Lung microvascular endothelial cell (primary cell): Measurements from ENCODE around the gene ANXA5. TPM values are rescaled to one million over a fixed set of nuclear protein-coding genes. Genes with fewer than 3 reads are reported as not detected.

Experiments
- DNase-seq, 2 donors: peaks; one replicate each; pipeline versions ENCODE4 v3.0.0 to v3.0.0-alpha.2; 2010; ENCODE audit warnings: low read depth in 2 of 2
- total RNA-seq: library from RNA; depleted of rRNA; stranded (reverse); fragments of >200 nt; gene quantifications from 2 replicates; pipeline ENCODE4 v1.2.1, GENCODE V29; 2014

The ANXA5 gene
- total RNA-seq, 1 donor from 2014 or later, result 402 TPM

GRCh38 chr4:121642876-121643585 is 53.7 kb downstream of the ANXA5 start:
- no peak for DNase-seq

GRCh38 chr4:121642292-121642691 is 54.5 kb downstream of the ANXA5 start:
- no peak for DNase-seq

GRCh38 chr4:121633653-121634052 is 63.1 kb downstream of the ANXA5 start:
- no peak for DNase-seq

- no peak for DNase-seq
These were observed 64.1 kb downstream of the ANXA5 start for GRCh38 chr4:121632636-121633035.

Other genes starting within 250 kb of the ANXA5 start
- gene SMIM43, start 68.2 kb upstream of the ANXA5 start, total RNA-seq, result 0.40 and 0.65 TPM in 2 replicates
- 23.0 and 29.2 TPM in 2 replicates for gene EXOSC9, start 104.3 kb upstream of the ANXA5 start, total RNA-seq
- gene CCNA2, start 126.9 kb upstream of the ANXA5 start, total RNA-seq, result 7.3 and 27.7 TPM in 2 replicates
- gene BBS7, start 173.5 kb upstream of the ANXA5 start, total RNA-seq, result 7.3 and 8.5 TPM in 2 replicates